Brain microvascular endothelial cell (primary cell): Measurements from ENCODE around the gene LELP1.

ENCODE experiments used
- DNase-seq: peaks from one replicate; pipeline ENCODE4 v3.0.0-alpha.2; 2020
- H3K27ac ChIP-seq: fragments of 250-450 bp; sonication (Bioruptor Pico); 2 replicates; pipeline ENCODE4 v1.5.1; 2020; ENCODE audit warnings: mild to moderate bottlenecking, moderate library complexity
- H3K27me3 ChIP-seq: fragments of 250-450 bp; sonication (Bioruptor Pico); replicated peaks from 2 replicates; pipeline ENCODE4 v1.5.1; 2020; ENCODE audit warnings: mild to moderate bottlenecking
- H3K36me3 ChIP-seq: fragments of 250-450 bp; sonication (Bioruptor Pico); replicated peaks from 2 replicates; pipeline ENCODE4 v1.5.1; 2020; ENCODE audit warnings: mild to moderate bottlenecking
- H3K4me3 ChIP-seq: 2 replicates; pipeline ENCODE4 v1.5.1; 2011; ENCODE audit warnings: low read depth, mild to moderate bottlenecking, control low read depth, low read length, moderate library complexity
- in situ Hi-C: cut with HindIII; loops from 2 replicates; pipeline ENCODE4 v1.10.0; 2017; ENCODE audit warnings: low sequenced_read_pairs, low pct_ligation_motif_present
- TF ChIP-seq, protein P1 (sequence below): IDR thresholded peaks from 2 replicates; pipeline ENCODE4 v1.5.1; 2011; ENCODE audit warnings: low read depth, mild to moderate bottlenecking, moderate library complexity, low read length, control low read depth, inconsistent platforms; ENCODE audit errors: missing control alignments

The LELP1 gene

DNA sequence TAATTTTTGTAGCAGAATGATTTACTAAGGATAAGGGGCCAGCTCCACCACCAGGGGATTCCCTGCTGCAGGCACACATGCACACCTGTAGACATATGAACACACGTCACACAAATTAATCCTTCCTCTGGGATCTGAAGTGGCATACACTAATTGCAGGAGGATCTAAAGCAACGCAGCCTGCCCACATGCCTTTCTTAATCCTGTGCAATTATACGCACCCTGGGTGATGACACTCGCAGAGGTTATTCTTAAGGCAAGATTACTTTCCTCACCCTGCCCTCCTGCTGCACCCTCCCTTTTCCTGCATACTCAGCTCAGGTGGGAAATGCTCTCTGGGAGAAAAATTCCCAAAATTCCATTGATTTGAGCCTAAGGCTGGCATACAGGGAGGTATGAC, 48.8 kb downstream of the LELP1 start:
- H3K36me3 ChIP-seq, result no peaks in the 10 kb centered on the region
- TF ChIP-seq, protein P1, sequence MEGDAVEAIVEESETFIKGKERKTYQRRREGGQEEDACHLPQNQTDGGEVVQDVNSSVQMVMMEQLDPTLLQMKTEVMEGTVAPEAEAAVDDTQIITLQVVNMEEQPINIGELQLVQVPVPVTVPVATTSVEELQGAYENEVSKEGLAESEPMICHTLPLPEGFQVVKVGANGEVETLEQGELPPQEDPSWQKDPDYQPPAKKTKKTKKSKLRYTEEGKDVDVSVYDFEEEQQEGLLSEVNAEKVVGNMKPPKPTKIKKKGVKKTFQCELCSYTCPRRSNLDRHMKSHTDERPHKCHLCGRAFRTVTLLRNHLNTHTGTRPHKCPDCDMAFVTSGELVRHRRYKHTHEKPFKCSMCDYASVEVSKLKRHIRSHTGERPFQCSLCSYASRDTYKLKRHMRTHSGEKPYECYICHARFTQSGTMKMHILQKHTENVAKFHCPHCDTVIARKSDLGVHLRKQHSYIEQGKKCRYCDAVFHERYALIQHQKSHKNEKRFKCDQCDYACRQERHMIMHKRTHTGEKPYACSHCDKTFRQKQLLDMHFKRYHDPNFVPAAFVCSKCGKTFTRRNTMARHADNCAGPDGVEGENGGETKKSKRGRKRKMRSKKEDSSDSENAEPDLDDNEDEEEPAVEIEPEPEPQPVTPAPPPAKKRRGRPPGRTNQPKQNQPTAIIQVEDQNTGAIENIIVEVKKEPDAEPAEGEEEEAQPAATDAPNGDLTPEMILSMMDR, result no peak
- no peaks in the 10 kb centered on the region for H3K27me3 ChIP-seq
- DNase-seq, result no peak
- H3K4me3 ChIP-seq, result no peak overlapping the region
- H3K27ac ChIP-seq, result no peak overlapping the region
- in situ Hi-C loops, result no loop called here

- H3K27ac ChIP-seq, result no peak overlapping the region
- TF ChIP-seq, protein P1, result no peak
- no peaks in the 10 kb centered on the region for H3K27me3 ChIP-seq
- no peak overlapping the region for H3K4me3 ChIP-seq
- in situ Hi-C loops, result no loop called here
- no peak for DNase-seq
- no peaks in the 10 kb centered on the region for H3K36me3 ChIP-seq
Measured at GRCh38 chr1:153253076-153253475, 49.8 kb downstream of the LELP1 start.

DNA sequence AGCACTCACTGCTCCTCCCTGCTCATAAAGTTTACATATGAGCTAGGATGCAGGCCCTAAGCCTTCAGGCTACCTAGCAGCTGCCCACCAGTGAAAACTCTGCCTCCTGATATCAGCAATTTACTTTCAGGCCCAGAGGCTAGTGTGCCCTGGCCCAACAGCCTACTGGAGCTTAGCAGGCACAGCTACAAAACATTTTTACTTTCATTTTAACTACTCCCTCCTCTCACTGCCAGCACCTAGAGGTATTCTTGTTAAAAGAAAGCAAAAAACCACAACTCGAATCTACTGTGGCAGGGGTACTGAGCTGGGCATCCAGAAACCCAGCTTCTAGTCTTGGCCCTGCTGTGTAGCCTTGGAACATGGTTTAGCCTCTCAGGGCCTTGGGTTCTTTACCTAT, 50.5 kb downstream of the LELP1 start:
- Histone ChIP-seq H3K27ac (no peak overlapping the region), H3K27me3 (no peaks in the 10 kb centered on the region), H3K4me3 (no peak overlapping the region), H3K36me3 (no peaks in the 10 kb centered on the region)
- in situ Hi-C loops, result no loop called here
- TF ChIP-seq, protein P1, result no peak
- DNase-seq, result no peak
